Neural cell (in vitro differentiated cells): ENCODE results near the gene TRERF1. TPM values are rescaled to one million over a fixed set of nuclear protein-coding genes. Genes with fewer than 3 reads are reported as not detected.

ENCODE experiments used
- H2AFZ ChIP-seq: fragments of 200-600, 300-800 bp; sonication (generic), shearing (Covaris generic); 2 replicates; pipeline ENCODE4 v1.6.0; 2014; ENCODE audit warnings: low read depth, mild to moderate bottlenecking, antibody characterized with exemption, low read length, moderate library complexity
- H3F3A ChIP-seq: fragments of 200-600 bp; shearing (Covaris generic); 2 replicates; pipeline ENCODE4 v1.6.1; 2016; ENCODE audit warnings: mild to moderate bottlenecking, moderate library complexity, mixed read lengths, antibody characterized with exemption, low read length; ENCODE audit not compliant: insufficient read depth, poor library complexity, severe bottlenecking
- H3K27ac ChIP-seq: fragments of 200-600, 300-800 bp; sonication (generic), shearing (Covaris generic); 2 replicates; pipeline ENCODE4 v1.5.1; 2014; ENCODE audit warnings: mild to moderate bottlenecking, low read length, moderate library complexity
- H3K27me3 ChIP-seq: fragments of 300-800, 200-600 bp; sonication (generic), shearing (Covaris generic); 2 replicates; pipeline ENCODE4 v1.6.0; 2014; ENCODE audit warnings: mild to moderate bottlenecking, low read depth, low read length, moderate library complexity; ENCODE audit not compliant: insufficient read depth
- H3K36me3 ChIP-seq: fragments of 300-800, 200-600 bp; sonication (generic), shearing (Covaris generic); 2 replicates; pipeline ENCODE4 v1.5.1; 2014; ENCODE audit warnings: mild to moderate bottlenecking, antibody characterized with exemption, low read length, moderate library complexity; ENCODE audit not compliant: insufficient read depth
- H3K4me2 ChIP-seq: fragments of 300-800, 200-600 bp; sonication (generic), shearing (Covaris generic); 2 replicates; pipeline ENCODE4 v1.6.0; 2014; ENCODE audit warnings: mild to moderate bottlenecking, low read length
- H3K4me3 ChIP-seq: fragments of 300-800, 200-600 bp; sonication (generic), shearing (Covaris generic); 2 replicates; pipeline ENCODE4 v1.5.1; 2014; ENCODE audit warnings: mild to moderate bottlenecking, low read length, moderate library complexity
- H3K79me2 ChIP-seq: fragments of 200-600 bp; shearing (Covaris generic); replicated peaks from 2 replicates; pipeline ENCODE4 v1.6.0; 2014; ENCODE audit warnings: mild to moderate bottlenecking, low read length, moderate library complexity; ENCODE audit not compliant: insufficient read depth
- H3K9ac ChIP-seq: fragments of 300-800, 200-600 bp; sonication (generic), shearing (Covaris generic); 2 replicates; pipeline ENCODE4 v1.6.1; 2016; ENCODE audit warnings: mild to moderate bottlenecking, low read length, mixed read lengths
- H3K9me2 ChIP-seq: fragments of 200-600 bp; shearing (Covaris generic); 2 replicates; pipeline ENCODE4 v1.6.1; 2016; ENCODE audit warnings: mild to moderate bottlenecking, low read length, mixed read lengths; ENCODE audit not compliant: insufficient read depth
- H3K9me3 ChIP-seq: fragments of 200-600, 300-800 bp; sonication (generic), shearing (Covaris generic); 2 replicates; pipeline ENCODE4 v1.6.1; 2016; ENCODE audit warnings: mild to moderate bottlenecking, mixed run types, low read length, moderate library complexity, mixed read lengths
- H4K20me1 ChIP-seq: fragments of 200-600 bp; shearing (Covaris generic); 2 replicates; pipeline ENCODE4 v1.6.1; 2016; ENCODE audit warnings: mild to moderate bottlenecking, mixed run types; ENCODE audit not compliant: insufficient read depth
- EZH2 ChIP-seq: fragments of 200-600, 300-800 bp; shearing (Covaris generic), sonication (generic); IDR thresholded peaks from 2 replicates; pipeline ENCODE4 v1.6.1; 2014; ENCODE audit warnings: antibody characterized with exemption, low read length, borderline replicate concordance, mild to moderate bottlenecking; ENCODE audit not compliant: insufficient read depth, poor library complexity, severe bottlenecking
- MXI1 ChIP-seq: fragments of 450-650 bp; conservative IDR thresholded peaks from 2 replicates; pipeline ENCODE4 v1.6.1; 2014; ENCODE audit warnings: antibody characterized with exemption, mild to moderate bottlenecking; ENCODE audit not compliant: poor library complexity, severe bottlenecking
- RAD21 ChIP-seq: fragments of 450-650 bp; conservative IDR thresholded peaks from 2 replicates; pipeline ENCODE4 v1.6.1; 2014; ENCODE audit warnings: antibody characterized with exemption, mild to moderate bottlenecking, moderate library complexity
- SMC3 ChIP-seq: fragments of 450-650 bp; conservative IDR thresholded peaks from 2 replicates; pipeline ENCODE4 v1.6.1; 2014; ENCODE audit warnings: antibody characterized with exemption, mild to moderate bottlenecking, moderate library complexity; ENCODE audit not compliant: poor library complexity
- TAF1 ChIP-seq: IDR thresholded peaks from 2 replicates; pipeline ENCODE4 v1.6.1; 2012; ENCODE audit warnings: low read depth
- polyA plus RNA-seq: library from polyadenylated mRNA; depleted of rRNA; stranded (reverse); fragments of >200 nt; gene quantifications from 2 replicates; pipeline ENCODE4 v1.2.3, GENCODE V29; 2014
- TF ChIP-seq, protein P1 (sequence below): fragments of 450-650 bp; IDR thresholded peaks from 2 replicates; pipeline ENCODE4 v1.5.1; 2014; ENCODE audit warnings: antibody characterized with exemption, mild to moderate bottlenecking, moderate library complexity; ENCODE audit not compliant: poor library complexity, severe bottlenecking
- TF ChIP-seq, protein P2 (sequence below): IDR thresholded peaks from 2 replicates; pipeline ENCODE4 v1.6.1; 2012; ENCODE audit warnings: borderline replicate concordance

Gene TRERF1
- polyA plus RNA-seq, 1 donor from 2014 or later: 4.5 TPM

DNA sequence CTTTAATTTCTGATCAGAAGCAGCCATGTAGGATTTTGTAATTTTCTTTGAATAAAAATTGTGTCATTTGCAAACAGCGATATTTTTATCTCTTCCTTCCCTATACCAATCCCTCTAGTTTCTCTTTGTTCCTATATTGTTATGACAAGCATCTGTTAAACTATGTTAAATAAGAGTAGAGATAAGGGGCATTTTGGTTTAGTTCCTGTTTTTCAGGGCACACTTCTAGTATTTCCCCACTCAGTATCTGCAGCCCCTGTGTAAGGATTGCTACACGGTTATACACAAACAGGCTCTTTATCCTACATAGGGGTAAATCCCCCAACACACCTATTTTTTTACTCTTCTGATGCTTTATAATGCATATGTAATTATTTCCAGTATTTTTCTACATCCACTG, 42.1 kb downstream of the TRERF1 start:
- no peak overlapping the region for H3K4me3 ChIP-seq
- TF ChIP-seq, protein P1, sequence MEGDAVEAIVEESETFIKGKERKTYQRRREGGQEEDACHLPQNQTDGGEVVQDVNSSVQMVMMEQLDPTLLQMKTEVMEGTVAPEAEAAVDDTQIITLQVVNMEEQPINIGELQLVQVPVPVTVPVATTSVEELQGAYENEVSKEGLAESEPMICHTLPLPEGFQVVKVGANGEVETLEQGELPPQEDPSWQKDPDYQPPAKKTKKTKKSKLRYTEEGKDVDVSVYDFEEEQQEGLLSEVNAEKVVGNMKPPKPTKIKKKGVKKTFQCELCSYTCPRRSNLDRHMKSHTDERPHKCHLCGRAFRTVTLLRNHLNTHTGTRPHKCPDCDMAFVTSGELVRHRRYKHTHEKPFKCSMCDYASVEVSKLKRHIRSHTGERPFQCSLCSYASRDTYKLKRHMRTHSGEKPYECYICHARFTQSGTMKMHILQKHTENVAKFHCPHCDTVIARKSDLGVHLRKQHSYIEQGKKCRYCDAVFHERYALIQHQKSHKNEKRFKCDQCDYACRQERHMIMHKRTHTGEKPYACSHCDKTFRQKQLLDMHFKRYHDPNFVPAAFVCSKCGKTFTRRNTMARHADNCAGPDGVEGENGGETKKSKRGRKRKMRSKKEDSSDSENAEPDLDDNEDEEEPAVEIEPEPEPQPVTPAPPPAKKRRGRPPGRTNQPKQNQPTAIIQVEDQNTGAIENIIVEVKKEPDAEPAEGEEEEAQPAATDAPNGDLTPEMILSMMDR: no peak
- no peak for TF ChIP-seq SMC3
- no peak for TF ChIP-seq EZH2
- TF ChIP-seq MXI1: no peak
- no peak for TF ChIP-seq TAF1
- TF ChIP-seq RAD21: no peak
- TF ChIP-seq, protein P2, sequence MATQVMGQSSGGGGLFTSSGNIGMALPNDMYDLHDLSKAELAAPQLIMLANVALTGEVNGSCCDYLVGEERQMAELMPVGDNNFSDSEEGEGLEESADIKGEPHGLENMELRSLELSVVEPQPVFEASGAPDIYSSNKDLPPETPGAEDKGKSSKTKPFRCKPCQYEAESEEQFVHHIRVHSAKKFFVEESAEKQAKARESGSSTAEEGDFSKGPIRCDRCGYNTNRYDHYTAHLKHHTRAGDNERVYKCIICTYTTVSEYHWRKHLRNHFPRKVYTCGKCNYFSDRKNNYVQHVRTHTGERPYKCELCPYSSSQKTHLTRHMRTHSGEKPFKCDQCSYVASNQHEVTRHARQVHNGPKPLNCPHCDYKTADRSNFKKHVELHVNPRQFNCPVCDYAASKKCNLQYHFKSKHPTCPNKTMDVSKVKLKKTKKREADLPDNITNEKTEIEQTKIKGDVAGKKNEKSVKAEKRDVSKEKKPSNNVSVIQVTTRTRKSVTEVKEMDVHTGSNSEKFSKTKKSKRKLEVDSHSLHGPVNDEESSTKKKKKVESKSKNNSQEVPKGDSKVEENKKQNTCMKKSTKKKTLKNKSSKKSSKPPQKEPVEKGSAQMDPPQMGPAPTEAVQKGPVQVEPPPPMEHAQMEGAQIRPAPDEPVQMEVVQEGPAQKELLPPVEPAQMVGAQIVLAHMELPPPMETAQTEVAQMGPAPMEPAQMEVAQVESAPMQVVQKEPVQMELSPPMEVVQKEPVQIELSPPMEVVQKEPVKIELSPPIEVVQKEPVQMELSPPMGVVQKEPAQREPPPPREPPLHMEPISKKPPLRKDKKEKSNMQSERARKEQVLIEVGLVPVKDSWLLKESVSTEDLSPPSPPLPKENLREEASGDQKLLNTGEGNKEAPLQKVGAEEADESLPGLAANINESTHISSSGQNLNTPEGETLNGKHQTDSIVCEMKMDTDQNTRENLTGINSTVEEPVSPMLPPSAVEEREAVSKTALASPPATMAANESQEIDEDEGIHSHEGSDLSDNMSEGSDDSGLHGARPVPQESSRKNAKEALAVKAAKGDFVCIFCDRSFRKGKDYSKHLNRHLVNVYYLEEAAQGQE: no peak
- no peaks in the 10 kb centered on the region for H3K9me3 ChIP-seq
- H3K79me2 ChIP-seq: peaks cover 5% of the 10 kb centered on the region
- no peaks in the 10 kb centered on the region for H4K20me1 ChIP-seq
- H3K4me2 ChIP-seq: no peak overlapping the region
- no peak overlapping the region for H3K9ac ChIP-seq
- H3K9me2 ChIP-seq: no peaks in the 10 kb centered on the region
- no peaks in the 10 kb centered on the region for H3F3A ChIP-seq
- no peak overlapping the region for H2AFZ ChIP-seq
- H3K27ac ChIP-seq: no peak overlapping the region
- H3K27me3 ChIP-seq: no peaks in the 10 kb centered on the region
- H3K36me3 ChIP-seq: no peaks in the 10 kb centered on the region

DNA sequence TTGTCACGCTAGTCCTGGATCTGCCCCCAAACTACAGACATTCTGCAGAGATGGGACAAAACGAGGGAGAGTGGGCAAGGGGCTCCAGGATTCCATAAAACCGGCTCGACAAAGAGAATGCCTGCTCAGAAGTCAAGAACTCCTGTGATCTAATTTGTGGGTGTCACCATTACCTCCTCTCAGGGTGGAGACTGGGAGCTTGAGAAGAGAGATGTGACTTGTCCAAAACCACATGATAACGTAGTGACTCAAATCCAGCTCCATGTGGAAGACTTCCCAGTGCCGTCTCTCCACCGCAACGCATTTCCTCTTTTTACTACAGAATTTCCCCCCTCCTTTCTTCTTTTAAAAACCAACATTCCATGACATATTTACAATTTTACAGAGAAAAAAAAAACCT, 44.3 kb downstream of the TRERF1 start:
- H3K4me2 ChIP-seq: no peak overlapping the region
- no peak overlapping the region for H3K4me3 ChIP-seq
- no peak overlapping the region for H3K27ac ChIP-seq
- H3F3A ChIP-seq: no peaks in the 10 kb centered on the region
- H3K36me3 ChIP-seq: no peaks in the 10 kb centered on the region
- no peak overlapping the region for H2AFZ ChIP-seq
- H3K9me2 ChIP-seq: no peaks in the 10 kb centered on the region
- TF ChIP-seq RAD21 (no peak), EZH2 (no peak), SMC3 (no peak)
- TF ChIP-seq, protein P2: no peak
- H4K20me1 ChIP-seq: no peaks in the 10 kb centered on the region
- H3K79me2 ChIP-seq: peaks cover 5% of the 10 kb centered on the region
- H3K9me3 ChIP-seq: no peaks in the 10 kb centered on the region
- H3K9ac ChIP-seq: no peak overlapping the region
- no peaks in the 10 kb centered on the region for H3K27me3 ChIP-seq
